EH (cell line): ENCODE results near the gene SMPD1.

Source experiments
- DNase-seq: peaks from one replicate; pipeline ENCODE4 v3.0.0-alpha.2; 2015; ENCODE audit warnings: low read depth

SMPD1 gene

DNA sequence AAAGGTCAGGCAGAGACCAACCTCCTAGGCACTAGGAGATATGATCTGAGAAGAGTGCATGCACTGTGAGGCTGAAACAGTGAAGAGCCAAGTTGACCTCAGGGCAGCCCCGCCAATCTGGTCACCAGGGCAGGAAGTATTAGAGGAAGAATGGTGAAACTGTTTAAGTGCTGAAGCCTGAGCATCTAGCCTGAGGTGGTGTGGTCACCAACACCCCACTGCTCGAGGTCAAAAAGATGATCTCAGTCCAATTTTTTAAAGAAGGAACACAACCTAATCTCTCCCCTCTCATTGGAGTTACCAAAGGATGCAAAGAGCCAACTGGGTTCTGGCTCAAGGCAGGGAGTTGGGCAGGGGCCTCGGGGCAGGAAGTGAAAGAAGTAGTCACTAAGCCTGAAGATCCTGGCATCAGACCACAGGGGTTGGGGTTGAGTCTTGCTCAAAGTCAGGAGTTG lies 24.6 kb downstream of the SMPD1 start:
- peak; percentile 23 for DNase-seq

DNA sequence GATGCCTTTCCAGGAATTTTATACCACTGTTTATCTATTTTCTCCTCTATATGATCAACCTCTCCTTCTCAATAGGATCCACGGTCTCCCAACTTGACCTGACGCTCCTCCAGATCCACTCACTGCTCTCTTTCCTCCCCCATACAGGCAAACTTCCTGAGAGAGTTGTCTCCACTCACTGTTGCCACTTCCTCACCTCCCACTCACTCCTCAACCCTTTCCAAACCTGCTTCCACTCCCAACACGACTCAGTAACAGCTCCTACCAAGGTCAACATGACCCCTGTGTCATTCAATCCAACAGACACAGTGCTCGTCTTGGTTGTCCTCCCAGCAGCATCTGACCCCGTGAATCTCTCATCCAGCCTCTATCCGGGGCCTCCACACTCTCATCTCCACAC lies 25.5 kb downstream of the SMPD1 start:
- DNase-seq: no peak

DNA sequence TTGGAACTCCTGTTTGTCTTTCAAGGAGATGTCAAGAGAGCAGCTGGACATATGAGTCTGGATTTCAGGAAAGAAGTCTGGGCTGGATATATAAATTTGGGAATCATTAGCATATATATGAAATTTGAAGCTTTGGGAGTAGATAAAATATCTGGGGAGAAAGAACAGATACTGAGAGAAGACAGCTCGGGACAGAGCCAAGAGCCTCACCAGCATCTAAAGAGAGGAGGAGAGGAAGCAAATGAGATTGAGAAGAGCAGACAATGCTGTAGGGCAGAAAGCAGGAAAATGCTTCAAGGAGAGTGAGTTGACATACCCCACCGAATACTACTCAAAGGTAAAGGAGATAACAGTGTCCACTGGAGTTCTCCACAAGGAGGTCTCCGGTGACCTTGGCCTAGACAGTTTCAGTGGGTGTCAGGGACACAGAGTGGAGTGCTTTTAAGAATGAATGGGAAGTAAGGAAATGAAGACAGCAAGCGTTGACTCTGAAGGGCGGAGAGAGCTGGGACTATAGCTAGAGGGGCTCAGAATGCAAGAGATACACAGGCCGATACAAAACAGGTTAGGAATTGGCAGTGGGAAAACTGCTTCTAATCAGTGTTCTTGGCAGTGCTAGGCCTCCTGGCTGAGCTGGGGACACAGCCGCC lies 27.8 kb downstream of the SMPD1 start:
- DNase-seq: peak; percentile 16

DNA sequence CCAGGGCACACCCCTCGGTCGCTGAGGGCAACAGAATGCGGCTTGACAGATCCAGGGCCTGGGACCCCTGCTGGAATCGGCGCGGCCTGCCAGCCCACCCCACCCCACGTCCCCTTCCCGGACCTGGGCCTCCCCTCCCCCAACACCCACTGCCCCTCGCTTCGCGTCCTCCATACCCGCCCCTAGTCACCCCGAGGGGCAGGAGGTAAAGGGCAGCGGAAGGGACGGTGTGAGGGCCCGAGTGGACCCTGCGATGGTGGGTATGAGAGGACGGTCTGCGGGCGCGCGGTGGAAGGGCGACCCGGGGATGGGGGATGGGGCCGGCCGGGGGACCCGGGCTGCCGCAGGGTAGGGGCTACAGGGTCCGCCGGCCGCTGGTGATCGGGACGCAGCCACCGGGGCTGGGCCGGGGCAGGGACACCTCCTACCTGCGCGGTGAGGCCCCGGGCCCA lies 28.3 kb downstream of the SMPD1 start:
- no peak for DNase-seq

DNA sequence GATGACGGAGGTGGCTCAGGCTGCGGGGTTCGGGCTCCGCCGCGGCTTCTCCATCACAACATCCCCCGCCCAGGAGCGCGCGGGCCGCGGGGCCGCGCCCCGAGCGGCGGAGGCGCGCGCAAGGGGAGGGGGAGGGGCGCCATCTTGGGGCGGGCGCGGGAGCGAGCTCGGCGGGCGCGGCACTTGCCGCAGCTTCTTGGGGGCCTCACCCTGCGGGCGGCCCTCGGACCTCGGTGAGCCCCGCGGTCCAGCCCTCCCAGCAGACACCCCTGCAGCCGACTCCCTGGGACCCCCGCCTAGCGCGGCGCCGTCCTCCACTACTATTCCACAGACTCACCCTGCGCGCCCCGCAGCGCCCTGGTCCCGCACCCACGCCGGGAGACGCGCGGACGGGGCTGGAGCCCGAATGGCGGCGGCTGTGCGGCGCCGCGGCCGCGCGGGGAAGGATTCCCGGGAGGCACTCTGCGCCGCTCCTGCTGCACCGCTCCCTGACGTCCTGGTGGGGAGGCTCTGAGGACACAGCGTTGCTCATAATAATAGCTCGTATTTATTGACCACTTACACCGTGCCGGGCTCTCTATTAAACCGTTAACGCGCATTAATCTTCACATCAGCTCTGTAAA lies 28.8 kb downstream of the SMPD1 start, which contains the start of gene APBB1:
Gene APBB1 (minus strand): TSS at position 86 of the 623 bp plus-strand sequence. CDS start 7,747 bp downstream, outside the sequence.
- peak; percentile 56 for DNase-seq

DNA sequence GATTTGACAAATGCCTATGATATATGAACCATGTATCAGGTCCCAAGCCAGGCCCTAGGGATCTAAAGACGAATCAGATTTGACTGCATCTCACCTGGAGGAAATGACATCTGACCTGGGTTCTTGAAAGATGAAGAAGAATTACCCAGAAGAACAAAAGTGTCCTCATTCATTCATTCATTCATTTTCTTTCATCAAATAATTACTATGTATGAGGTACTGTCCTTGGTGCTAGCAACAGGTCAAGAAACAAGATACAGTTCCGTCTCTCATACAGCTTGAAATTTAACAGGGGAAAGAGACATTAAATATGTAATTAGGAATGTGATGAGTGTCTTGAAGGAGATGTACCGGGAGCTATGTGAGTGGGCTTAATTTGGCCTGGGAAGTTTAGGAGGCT lies 30.4 kb downstream of the SMPD1 start:
- no peak for DNase-seq

DNA sequence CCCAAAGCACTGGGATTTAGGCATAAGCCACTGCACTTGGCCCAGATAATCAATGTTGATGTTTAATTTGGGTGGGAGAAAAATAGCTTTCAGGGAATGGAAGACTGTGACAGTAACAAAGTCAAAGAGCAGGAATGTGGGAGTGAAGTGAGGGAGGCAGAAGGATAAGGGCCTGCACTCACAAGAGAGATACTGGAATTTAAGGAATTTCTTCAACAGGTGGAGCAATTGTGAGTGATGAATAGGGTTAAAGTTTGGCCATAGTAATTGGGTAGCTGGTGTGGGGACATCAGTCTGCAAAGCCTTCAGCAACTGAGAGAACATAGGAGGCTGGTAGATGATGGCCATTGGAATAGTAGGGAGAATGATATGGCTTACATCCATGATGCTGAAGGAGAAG lies 37.2 kb downstream of the SMPD1 start:
- no peak for DNase-seq

DNA sequence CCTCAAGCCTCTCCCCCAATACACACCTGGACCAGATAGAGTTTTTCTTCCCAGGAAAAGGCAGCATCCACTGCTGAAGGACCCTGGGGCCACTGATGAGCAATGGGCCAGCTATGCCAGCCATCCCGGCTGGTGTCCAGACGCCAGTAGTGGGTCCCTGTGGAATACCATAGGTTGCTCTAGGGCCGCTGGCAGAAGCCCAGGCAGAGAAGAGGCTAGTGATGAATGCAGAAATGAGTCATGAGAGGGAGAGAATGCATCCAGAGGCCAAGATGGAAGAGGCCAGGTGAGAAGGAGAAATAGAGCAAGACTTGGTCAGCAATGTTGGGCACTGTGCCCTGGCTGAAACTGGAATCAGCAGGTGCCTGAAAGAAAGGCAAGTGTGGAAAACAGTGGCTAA lies 41.6 kb downstream of the SMPD1 start:
- peak; percentile 93 for DNase-seq

DNA sequence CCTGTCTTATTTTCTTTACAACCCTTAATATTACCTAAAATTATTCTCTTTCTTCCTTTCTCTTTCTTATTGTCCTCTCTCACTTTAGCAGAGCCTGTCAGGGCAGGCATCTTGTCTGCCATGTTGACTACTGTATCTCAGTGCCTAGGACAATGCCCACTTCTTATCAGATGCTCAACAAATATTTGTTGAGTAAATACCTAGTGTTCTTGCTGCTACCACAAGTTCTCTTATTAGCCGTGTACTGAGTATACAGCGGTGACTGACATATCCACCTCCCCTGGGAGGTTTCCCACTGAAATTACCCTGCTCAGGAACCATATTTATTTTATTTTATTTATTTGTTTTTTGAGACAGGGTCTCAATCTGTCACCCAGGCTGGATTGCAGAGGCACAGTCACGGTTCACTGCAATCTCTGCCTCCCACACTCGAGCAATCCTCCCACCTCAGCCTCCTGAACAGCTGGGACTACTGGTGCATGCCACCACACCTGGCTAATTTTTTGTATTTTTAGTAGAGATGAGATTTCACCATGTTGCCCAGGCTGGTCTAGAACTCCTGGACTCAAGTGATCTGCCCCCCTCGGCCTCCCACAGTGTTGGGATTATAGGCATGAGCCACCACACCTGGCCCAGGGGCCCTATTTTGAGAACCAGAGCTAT lies 43.9 kb downstream of the SMPD1 start:
- DNase-seq: no peak

DNA sequence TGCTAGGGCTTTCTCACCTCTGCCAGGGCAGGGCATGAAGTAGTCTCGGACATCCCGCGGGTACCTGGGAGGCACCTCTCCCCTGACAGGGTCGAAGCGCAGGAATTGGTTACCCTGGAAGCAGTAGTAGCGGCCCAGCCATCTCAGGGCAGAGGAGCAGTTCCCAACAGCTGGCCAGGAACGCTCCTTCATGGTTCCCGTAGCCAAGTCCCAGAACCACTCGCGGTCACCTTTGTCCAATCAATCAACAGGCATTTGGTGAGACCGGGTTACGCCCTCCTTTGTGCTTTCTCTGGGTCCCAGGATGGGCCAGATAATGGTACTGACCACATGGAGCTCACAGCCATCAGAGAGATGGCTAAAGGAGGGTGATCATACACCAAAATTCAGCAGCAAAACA lies 47.1 kb downstream of the SMPD1 start:
- no peak for DNase-seq

DNA sequence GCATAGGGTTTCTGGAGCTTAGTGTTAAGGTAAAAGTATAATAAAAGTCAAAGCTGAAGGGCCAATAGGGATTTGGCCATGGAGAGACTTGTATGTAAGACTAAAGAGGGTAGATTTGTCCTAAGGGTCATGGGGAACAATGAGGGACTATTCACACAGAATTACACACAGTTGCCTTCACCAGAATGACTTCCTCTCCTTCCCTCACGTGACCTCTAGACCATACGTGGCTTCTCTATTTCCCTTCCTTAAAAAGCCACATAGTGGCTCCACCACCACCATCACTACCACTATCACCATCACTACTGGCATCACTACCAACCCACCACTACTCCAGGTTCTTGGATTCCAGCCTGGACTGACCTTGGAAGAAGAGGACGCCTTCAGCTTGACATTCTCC lies 47.7 kb downstream of the SMPD1 start:
- DNase-seq: no peak

DNA sequence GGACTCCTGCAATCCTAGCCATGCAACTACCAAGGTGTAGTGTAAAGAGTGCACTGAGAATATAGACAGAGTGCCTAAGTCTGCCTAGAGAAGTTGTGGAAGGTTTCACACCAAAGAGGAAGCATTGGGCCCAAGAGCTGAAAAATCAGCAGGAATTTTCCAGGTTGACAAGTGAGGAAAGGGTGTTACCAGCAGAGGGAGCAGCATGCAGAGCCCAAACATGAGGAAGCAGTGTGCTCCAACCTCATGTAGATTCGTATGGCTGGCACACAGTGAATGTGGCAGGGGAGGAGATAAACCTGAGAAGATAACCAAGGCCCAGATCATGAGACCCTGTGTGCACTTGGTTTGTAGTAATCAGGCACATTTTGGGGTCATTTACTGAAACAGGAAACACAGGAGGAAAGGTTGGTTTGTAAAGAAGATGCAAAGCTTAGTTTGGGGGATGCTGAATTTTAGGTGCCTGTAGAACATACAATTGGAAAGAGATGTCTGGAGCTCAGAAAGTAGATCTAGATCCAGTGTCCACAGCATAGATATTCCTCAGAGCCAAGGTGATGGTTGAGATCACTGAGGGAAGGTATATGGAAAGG lies 48.8 kb downstream of the SMPD1 start:
- peak; percentile 68 for DNase-seq

DNA sequence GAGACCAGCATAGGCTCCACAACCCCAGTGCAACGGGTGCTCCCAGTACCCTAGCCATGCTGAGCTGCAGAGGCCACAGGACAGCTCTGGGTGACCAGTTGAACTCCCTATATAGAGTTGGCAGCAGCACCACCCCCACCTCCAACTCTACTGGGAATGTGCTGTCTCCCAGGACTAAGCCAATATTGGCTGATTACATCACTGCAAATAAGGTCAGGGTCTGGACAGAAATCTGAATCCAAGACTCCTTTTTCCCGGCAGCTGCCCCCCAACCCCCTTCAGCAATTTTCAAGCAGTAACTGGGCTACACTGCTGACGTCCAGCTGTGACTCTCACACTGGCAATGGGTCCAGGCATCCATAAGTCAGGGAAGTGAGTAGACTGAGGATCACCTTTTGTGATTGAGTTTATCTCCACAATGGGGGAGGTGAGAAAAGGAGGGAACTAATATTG lies 50.7 kb downstream of the SMPD1 start, which contains the start of gene HPX:
Gene HPX (minus strand): TSS at position 82 of the 453 bp plus-strand sequence. CDS start 24 bp downstream, at position 58.
- no peak for DNase-seq

DNA sequence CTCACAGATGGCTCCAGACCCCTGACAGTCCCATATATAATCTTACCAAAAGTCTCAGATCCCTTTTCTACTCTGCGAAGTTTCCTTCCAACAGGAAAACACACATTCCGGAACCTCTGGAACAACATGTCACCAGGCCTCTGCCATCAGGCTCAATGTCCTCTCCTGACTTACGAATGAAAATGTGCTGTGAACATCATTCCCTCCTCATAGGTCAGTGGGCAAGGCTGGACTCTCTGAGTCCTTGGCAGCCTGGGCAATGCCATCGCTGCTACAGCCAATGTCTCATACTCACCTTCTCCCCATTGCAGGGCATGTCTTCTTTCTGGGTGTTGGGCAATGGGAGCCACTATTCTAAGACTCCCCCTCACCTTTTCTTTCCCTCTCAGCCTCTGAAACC lies 52.2 kb downstream of the SMPD1 start:
- no peak for DNase-seq

DNA sequence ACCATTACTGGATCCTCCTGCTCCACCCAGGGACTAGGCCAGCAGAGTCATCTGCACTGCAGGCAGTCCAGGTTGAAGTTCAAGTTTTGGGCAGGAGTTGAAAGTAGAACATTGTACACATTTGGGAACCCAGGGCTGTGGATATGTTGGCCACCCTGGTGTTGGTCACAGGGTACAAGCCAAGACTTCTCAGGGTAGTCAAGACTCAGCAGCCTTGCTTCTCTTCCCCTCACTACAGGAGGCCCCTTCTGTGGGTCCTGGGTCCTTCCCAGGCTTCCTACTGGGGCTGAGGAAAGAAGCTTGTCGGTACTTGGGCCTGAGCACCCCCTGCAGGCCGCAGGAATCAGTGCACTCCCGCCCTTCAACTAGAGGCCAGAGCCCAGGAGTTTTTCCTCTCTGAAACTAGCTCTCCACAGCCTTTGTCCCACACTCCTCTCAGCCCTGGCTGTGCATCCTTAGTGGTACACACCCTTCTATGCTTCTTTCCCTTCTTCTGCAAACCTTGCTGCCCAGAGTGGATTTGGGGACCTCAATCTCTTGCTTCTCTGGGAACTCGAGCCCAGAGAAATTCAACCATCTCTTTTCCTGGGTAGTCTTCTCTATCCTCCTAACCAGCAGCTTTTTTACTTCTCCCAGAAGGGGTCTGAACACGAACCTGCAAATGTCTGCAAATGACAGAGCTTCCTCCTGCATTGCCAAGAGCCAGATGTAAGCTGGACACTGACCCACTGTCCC lies 53.2 kb downstream of the SMPD1 start:
- peak; percentile 68 for DNase-seq
